Activated CD8-positive, alpha-beta memory T cell treated with anti-CD3 and anti-CD28 coated beads, Interleukin-2, amount 50 U/mL, for 48 hours (primary cell): ENCODE results near the gene LMAN2.
"Not testable (repeated sequence)": the region's sequence is repeated elsewhere in the genome, so short reads cannot be mapped to it uniquely, and the experiment has no call there.

Source experiments
- DNase-seq: peaks from one replicate; pipeline ENCODE4 v3.0.0-alpha.2; 2020

Gene LMAN2

GRCh38 chr5:177364159-177364962, 12.9 kb upstream of the LMAN2 start:
- DNase-seq, result no peak

- no peak for DNase-seq
These were observed 12.1 kb upstream of the LMAN2 start for GRCh38 chr5:177363565-177363964.

GRCh38 chr5:177362610-177363507, 11.4 kb upstream of the LMAN2 start:
- DNase-seq, result peak; percentile 83

- DNase-seq, result no peak
These were observed 10.8 kb upstream of the LMAN2 start for GRCh38 chr5:177362292-177362609.

- no peak for DNase-seq
These were observed 10.2 kb upstream of the LMAN2 start for GRCh38 chr5:177361418-177362291.

- not testable (repeated sequence) for DNase-seq
These were observed 9.3 kb upstream of the LMAN2 start for GRCh38 chr5:177360740-177361139.

- no peak for DNase-seq
These were observed 8.4 kb upstream of the LMAN2 start for GRCh38 chr5:177359860-177360259.

GRCh38 chr5:177359451-177359851, 8.0 kb upstream of the LMAN2 start:
- no peak for DNase-seq

GRCh38 chr5:177358370-177358819, 6.9 kb upstream of the LMAN2 start:
- DNase-seq, result no peak

- peak; percentile 73 for DNase-seq
These were observed 6.2 kb upstream of the LMAN2 start, which contains the start of gene RGS14 for GRCh38 chr5:177357459-177358351. Gene RGS14 (plus strand): TSS chr5:177357924. CDS start chr5:177358025, 101 bp downstream.

GRCh38 chr5:177357146-177357458, 5.6 kb upstream of the LMAN2 start:
- no peak for DNase-seq

- DNase-seq, result no peak
These were observed 5.3 kb upstream of the LMAN2 start for GRCh38 chr5:177356746-177357145.

GRCh38 chr5:177355868-177356168, 4.3 kb upstream of the LMAN2 start:
- DNase-seq, result no peak

GRCh38 chr5:177355162-177355867, 3.8 kb upstream of the LMAN2 start:
- DNase-seq, result no peak

GRCh38 chr5:177354711-177355110, 3.2 kb upstream of the LMAN2 start:
- no peak for DNase-seq

- DNase-seq, result no peak
These were observed 2.8 kb upstream of the LMAN2 start for GRCh38 chr5:177354256-177354655.

- DNase-seq, result no peak
These were observed 1.6 kb upstream of the LMAN2 start for GRCh38 chr5:177353093-177353492.

GRCh38 chr5:177350776-177351391, 584 bp downstream of the LMAN2 start:
- DNase-seq, result no peak

GRCh38 chr5:177349762-177350161, 1.7 kb downstream of the LMAN2 start:
- no peak for DNase-seq

- DNase-seq, result no peak
These were observed 2.2 kb downstream of the LMAN2 start for GRCh38 chr5:177349362-177349647.

GRCh38 chr5:177347699-177348098, 3.8 kb downstream of the LMAN2 start:
- no peak for DNase-seq
